Fibroblast of villous mesenchyme (primary cell): ENCODE data around the gene APBA3. TPM values are rescaled to one million over a fixed set of nuclear protein-coding genes. Genes with fewer than 3 reads are reported as not detected.

ENCODE experiments used
- DNase-seq: peaks from one replicate; pipeline ENCODE4 v3.0.0-alpha.2; 2010; ENCODE audit warnings: low read depth
- H3K4me3 ChIP-seq: 2 replicates; pipeline ENCODE4 v1.5.1; 2011; ENCODE audit warnings: low read depth, mild to moderate bottlenecking, low read length
- total RNA-seq: library from RNA; depleted of rRNA; stranded (reverse); fragments of >200 nt; gene quantifications from 2 replicates; pipeline ENCODE4 v1.2.3, GENCODE V29; 2012
- TF ChIP-seq, protein P1 (sequence below): IDR thresholded peaks from 2 replicates; pipeline ENCODE4 v1.5.1; 2012; ENCODE audit warnings: low read depth, mild to moderate bottlenecking, low read length; ENCODE audit not compliant: insufficient read depth

Gene APBA3
- total RNA-seq, 1 donor: 19.4 TPM

DNA sequence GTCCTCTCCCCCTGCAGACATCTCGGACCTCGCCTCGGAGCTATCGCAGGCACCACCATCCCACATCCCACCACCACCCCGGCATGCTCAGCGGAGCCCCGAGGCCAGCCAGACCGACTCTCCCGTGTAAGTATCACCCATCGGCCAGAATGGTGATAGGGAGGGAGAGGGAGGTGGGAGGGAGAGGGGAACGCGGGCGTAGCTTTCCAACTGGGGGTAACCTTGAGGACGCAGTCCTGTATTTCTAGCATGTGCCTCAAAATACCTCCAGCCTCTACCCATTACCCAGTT is 27.2 kb downstream of the APBA3 start:
- no peak overlapping the region for H3K4me3 ChIP-seq
- DNase-seq: no peak
- TF ChIP-seq, protein P1, sequence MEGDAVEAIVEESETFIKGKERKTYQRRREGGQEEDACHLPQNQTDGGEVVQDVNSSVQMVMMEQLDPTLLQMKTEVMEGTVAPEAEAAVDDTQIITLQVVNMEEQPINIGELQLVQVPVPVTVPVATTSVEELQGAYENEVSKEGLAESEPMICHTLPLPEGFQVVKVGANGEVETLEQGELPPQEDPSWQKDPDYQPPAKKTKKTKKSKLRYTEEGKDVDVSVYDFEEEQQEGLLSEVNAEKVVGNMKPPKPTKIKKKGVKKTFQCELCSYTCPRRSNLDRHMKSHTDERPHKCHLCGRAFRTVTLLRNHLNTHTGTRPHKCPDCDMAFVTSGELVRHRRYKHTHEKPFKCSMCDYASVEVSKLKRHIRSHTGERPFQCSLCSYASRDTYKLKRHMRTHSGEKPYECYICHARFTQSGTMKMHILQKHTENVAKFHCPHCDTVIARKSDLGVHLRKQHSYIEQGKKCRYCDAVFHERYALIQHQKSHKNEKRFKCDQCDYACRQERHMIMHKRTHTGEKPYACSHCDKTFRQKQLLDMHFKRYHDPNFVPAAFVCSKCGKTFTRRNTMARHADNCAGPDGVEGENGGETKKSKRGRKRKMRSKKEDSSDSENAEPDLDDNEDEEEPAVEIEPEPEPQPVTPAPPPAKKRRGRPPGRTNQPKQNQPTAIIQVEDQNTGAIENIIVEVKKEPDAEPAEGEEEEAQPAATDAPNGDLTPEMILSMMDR: no peak

- TF ChIP-seq, protein P1: no peak
- no peak for DNase-seq
- no peak overlapping the region for H3K4me3 ChIP-seq
Observed at GRCh38 chr19:3733549-3734309, 27.8 kb downstream of the APBA3 start.

GRCh38 chr19:3732108-3732507 is 29.4 kb downstream of the APBA3 start:
- TF ChIP-seq, protein P1: no peak
- H3K4me3 ChIP-seq: no peak overlapping the region
- no peak for DNase-seq

GRCh38 chr19:3730457-3730958 is 31.0 kb downstream of the APBA3 start:
- TF ChIP-seq, protein P1: no peak
- no peak for DNase-seq
- no peak overlapping the region for H3K4me3 ChIP-seq

DNA sequence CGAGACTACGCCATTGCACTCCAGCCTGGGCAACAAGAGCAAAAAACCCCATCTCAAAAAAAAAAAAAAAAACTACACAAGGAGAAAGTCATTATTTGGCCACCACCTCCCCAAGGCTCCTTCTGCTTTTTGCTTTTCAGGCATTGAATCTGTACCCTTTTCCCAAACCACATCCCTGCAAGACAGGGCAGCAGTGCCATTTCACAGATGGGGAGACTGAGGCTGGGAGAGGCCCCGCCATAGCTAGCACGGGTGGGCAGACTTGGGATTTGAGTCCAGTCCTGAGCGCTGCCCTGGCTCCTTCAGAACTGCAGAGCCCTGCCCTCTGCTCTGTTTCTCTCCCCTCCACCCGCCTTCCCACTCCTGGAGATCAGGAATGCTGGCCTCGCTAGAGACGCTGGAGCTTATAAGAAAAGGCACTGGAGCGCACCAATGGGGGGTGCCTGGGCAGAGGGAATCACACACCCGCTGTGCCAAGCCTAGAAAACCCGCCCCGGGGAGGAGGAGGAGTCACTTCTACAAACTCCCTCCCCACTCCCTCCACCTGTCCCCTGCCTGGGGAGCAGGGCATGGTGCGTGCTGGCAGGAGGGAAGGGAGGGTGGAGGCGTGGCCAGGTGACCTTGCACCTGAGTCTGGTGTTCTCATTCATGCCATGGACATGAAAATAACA is 35.7 kb downstream of the APBA3 start:
- TF ChIP-seq, protein P1: no peak
- DNase-seq: no peak
- H3K4me3 ChIP-seq: no peak overlapping the region

DNA sequence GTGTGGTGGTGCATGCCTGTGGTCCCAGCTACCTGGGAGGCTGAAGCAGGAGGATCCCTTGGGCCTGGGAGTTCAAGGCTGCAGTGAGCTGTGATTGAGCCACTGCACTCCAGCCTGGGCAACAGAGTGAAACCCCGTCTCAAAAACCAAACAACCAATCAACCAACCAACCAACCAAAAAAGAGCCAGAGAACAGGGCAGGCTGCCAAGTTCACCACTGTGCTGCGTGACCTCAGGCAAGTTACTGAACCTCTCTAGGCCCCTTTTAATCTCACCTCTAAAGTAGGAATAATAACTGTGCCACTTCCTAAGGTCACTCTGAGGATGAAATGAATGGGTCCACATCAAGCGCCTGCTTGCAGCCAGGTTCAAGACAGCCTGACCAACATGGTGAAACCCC is 36.4 kb downstream of the APBA3 start:
- no peak overlapping the region for H3K4me3 ChIP-seq

More for the DNA sequence above, 36.4 kb downstream of the APBA3 start:
- TF ChIP-seq, protein P1: no peak
- DNase-seq: no peak
